GM12892 (cell line): ENCODE results near the gene TSR2. TPM values are rescaled to one million over a fixed set of nuclear protein-coding genes. Genes with fewer than 3 reads are reported as not detected.

ENCODE experiments used
- DNase-seq: peaks from one replicate; pipeline ENCODE4 v3.0.0; 2011; ENCODE audit not compliant: insufficient read length
- FAIRE-seq: peaks from 2 replicates; lab custom pipeline; 2011; peaks lifted over from hg19 to GRCh38; lab: Jason Lieb, UNC
- POLR2A ChIP-seq: IDR thresholded peaks from 2 replicates; pipeline ENCODE4 v1.6.1; 2011; ENCODE audit warnings: low read depth, low read length, control low read depth
- POLR2AphosphoS5 ChIP-seq: IDR thresholded peaks from 2 replicates; pipeline ENCODE4 v1.6.1; 2011; ENCODE audit warnings: low read depth, low read length, control low read depth
- TAF1 ChIP-seq: IDR thresholded peaks from 2 replicates; pipeline ENCODE4 v1.6.1; 2011; ENCODE audit warnings: low read depth, mild to moderate bottlenecking, control low read depth, low read length, borderline replicate concordance
- polyA plus RNA-seq: library from polyadenylated mRNA; unstranded; fragments of >200 nt; gene quantifications from one replicate; pipeline ENCODE4 v1.2.1, GENCODE V29; 2012; ENCODE audit warnings: missing spikeins, inconsistent platforms; ENCODE audit not compliant: missing spikeins

Gene TSR2
- 27.8 TPM for polyA plus RNA-seq

- FAIRE-seq (peak; percentile 88), DNase-seq (peak; percentile 47)
- no peak; the same call in 1 of the 2 replicates for TF ChIP-seq TAF1
- peak; percentile 73; the same call in 1 of the 2 replicates for TF ChIP-seq POLR2A
- 0 out of 2 replicates have a peak, but pooled peaks have one; percentile 55 for TF ChIP-seq POLR2AphosphoS5
These were observed at the start of gene TSR2 for GRCh38 chrX:54439960-54440871. TSS of gene TSR2 (plus strand) at chrX:54440404. CDS start at chrX:54440422, 18 bp downstream.

GRCh38 chrX:54397113-54397512 lies 43.1 kb upstream of the TSR2 start:
- no peak for TF ChIP-seq POLR2AphosphoS5
- no peak for TF ChIP-seq TAF1
- TF ChIP-seq POLR2A: no peak
- no peak for FAIRE-seq

GRCh38 chrX:54407266-54407665 lies 32.9 kb upstream of the TSR2 start:
- DNase-seq: no peak
- TF ChIP-seq POLR2A: no peak
- TF ChIP-seq TAF1: no peak
- TF ChIP-seq POLR2AphosphoS5: no peak

More at GRCh38 chrX:54397113-54397512, 43.1 kb upstream of the TSR2 start:
- no peak for DNase-seq

GRCh38 chrX:54411732-54412131 lies 28.5 kb upstream of the TSR2 start:
- TF ChIP-seq POLR2A (no peak), POLR2AphosphoS5 (no peak), TAF1 (no peak)
- DNase-seq (no peak), FAIRE-seq (no peak)

More at GRCh38 chrX:54407266-54407665, 32.9 kb upstream of the TSR2 start:
- FAIRE-seq: no peak

GRCh38 chrX:54413753-54414152 lies 26.5 kb upstream of the TSR2 start:
- TF ChIP-seq POLR2A (no peak), POLR2AphosphoS5 (no peak), TAF1 (no peak)
- FAIRE-seq (no peak), DNase-seq (no peak)

GRCh38 chrX:54415534-54416350 lies 24.5 kb upstream of the TSR2 start:
- no peak for FAIRE-seq
- TF ChIP-seq POLR2A (no peak), POLR2AphosphoS5 (no peak), TAF1 (no peak)
- no peak for DNase-seq

GRCh38 chrX:54416965-54417364 lies 23.2 kb upstream of the TSR2 start:
- no peak for FAIRE-seq
- no peak for TF ChIP-seq TAF1
- DNase-seq: no peak

- TF ChIP-seq TAF1 (no peak), POLR2AphosphoS5 (no peak), POLR2A (no peak)
- FAIRE-seq (no peak), DNase-seq (no peak)
These were observed 20.5 kb upstream of the TSR2 start for GRCh38 chrX:54419559-54420302.

GRCh38 chrX:54422168-54422567 lies 18.0 kb upstream of the TSR2 start:
- no peak for TF ChIP-seq POLR2A
- no peak for FAIRE-seq
- DNase-seq: no peak

- TF ChIP-seq POLR2AphosphoS5: no peak
- no peak for TF ChIP-seq TAF1
- TF ChIP-seq POLR2A: no peak
- FAIRE-seq (peak; percentile 56), DNase-seq (no peak)
These were observed 16.9 kb upstream of the TSR2 start for GRCh38 chrX:54423161-54423888.
